ENCODE measurements around the gene HRG.

The HRG gene

GRCh38 chr3:186638259-186638658 is 27.6 kb upstream of the HRG start:
- DNase-seq (ENCODE audit: low spot score): no peak

DNA sequence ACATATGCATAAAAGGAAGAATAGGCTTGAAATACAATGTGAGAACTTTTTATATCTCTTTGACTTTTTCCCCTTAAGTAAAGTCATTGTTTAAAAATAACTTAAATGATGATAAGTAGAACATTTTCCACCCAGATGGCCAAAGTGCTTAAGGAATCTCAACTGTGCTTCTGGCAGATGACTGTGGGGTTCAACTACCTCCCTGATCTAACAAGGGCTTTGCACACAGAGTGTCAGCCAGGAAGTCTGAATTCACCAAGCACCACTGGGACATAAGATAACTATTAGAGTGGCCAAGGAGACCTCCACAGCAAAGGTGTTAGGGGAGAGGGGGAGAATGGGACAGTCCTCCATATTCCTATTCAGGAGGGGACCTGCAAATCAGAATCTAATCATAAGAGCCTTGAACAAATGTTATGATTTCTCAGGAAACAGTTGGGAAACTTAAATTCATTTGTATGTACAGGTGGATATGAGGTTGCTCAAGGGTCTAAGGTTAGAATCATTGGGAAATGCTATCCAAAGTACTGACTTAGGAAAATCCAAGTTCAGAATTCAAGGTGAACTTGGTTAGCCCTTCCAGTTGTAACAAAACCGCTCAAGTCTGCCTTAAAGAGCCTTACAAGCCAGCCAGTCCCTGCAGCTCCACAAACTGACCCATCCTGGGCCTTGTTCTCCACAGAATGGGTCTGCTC is 25.9 kb upstream of the HRG start, which contains the start of gene FETUB:
TSS of gene FETUB (plus strand) at position 622 of the 695 bp plus-strand sequence. CDS start at position 684, 62 bp downstream.
- DNase-seq (ENCODE audit: low spot score): no peak

- DNase-seq (ENCODE audit: low spot score): no peak
These were observed 25.4 kb upstream of the HRG start for GRCh38 chr3:186640473-186640818.

DNA sequence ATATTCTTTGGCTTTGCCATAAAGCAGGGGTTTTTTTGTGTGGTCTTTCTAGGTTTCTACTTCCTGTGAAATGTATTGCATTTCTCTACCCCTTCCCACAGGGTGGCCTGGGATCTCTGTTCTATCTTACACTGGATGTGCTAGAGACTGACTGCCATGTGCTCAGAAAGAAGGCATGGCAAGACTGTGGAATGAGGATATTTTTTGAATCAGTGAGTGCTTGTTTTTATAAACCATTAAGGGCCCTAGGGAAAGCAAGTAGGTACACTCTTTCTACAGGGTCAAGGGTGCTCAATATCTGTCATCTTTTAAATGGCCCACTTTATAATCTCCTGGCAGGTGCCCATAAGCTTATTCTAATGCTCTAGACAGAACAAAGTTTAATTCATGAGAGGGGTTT is 24.9 kb upstream of the HRG start:
- no peak for DNase-seq (ENCODE audit: low spot score)

- no peak for DNase-seq (ENCODE audit: low spot score)
These were observed 23.8 kb upstream of the HRG start for GRCh38 chr3:186642014-186642413.

GRCh38 chr3:186643493-186643892 is 22.3 kb upstream of the HRG start:
- DNase-seq (ENCODE audit: low spot score): no peak

DNA sequence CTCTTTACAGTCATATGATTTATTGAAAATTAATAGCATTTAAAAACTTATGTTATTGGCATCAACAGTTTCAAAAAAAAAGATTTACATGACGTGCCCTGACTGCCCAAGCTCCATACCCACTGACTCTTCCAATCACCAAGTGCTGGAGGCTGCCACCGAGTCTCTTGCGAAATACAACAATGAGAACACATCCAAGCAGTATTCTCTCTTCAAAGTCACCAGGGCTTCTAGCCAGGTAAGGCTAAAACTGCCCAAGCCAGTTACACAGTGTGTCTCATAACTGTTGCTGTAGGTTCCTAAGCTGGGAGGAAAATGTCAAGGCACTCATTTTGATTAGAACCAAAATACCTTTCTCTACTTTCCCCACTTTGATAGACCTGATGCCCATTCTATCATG is 21.1 kb upstream of the HRG start:
- DNase-seq (ENCODE audit: low spot score): no peak

DNA sequence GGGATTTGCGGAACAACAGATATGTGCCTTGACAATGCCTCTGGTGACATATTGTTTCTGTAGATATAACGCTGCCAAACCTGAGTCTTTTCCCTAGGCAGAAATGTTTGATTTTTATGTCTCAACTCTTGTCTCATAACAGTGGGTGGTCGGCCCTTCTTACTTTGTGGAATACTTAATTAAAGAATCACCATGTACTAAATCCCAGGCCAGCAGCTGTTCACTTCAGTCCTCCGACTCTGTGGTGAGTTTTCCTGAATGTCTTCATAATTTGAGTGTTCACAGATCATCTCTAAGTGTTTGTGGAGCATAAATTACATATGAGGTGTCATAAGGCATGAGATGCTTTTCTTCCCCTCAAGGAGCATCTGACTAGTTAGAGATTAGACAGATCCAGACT is 19.7 kb upstream of the HRG start:
- DNase-seq (ENCODE audit: low spot score): no peak

- DNase-seq (ENCODE audit: low spot score): no peak
These were observed 19.0 kb upstream of the HRG start for GRCh38 chr3:186646841-186647240.

DNA sequence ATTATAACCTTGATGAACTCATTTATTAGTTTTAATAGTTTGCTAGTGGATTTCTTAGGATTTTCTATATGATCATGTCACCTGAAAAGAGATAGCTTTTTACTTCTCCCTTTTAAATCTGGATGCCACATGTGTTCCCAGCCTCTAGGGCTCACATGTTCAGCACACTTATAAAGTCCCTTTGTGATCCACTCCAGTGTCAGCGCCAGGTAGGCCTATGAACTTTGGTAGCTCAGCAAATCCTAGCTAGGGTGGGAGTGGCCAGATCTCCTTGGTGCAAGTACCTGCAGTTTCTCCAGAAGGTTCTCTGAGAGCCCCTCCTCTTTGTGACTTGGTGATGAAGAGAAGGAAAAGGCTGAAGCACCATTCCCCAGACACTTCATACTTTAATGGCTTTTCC is 17.0 kb upstream of the HRG start:
- no peak for DNase-seq (ENCODE audit: low spot score)

GRCh38 chr3:186651678-186652215 is 14.1 kb upstream of the HRG start:
- DNase-seq (ENCODE audit: low spot score): no peak

- no peak for DNase-seq (ENCODE audit: low spot score)
These were observed 12.6 kb upstream of the HRG start for GRCh38 chr3:186653080-186653707.

DNA sequence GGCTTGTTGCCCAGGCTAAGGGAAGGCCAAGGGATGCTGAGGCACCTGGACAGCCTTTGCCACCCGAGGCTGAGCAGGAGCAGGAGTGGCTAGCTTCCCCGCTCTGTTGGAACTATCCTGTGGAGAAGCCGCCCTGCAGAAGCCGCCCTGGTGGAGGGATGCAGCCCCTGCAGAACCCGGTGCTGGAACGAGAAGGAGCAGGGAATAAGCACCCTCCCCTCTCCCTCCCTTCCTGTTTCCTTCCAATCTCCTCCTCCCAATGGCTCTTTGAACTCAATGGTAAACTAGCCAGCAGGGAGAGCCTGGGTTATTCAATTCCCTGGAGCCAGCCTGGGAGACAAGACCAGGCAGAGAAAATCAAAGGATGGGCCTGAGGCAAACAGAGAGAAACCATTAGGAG is 11.8 kb upstream of the HRG start:
- no peak for DNase-seq (ENCODE audit: low spot score)

- DNase-seq (ENCODE audit: low spot score): no peak
These were observed 2.3 kb upstream of the HRG start for GRCh38 chr3:186663361-186664118.

DNA sequence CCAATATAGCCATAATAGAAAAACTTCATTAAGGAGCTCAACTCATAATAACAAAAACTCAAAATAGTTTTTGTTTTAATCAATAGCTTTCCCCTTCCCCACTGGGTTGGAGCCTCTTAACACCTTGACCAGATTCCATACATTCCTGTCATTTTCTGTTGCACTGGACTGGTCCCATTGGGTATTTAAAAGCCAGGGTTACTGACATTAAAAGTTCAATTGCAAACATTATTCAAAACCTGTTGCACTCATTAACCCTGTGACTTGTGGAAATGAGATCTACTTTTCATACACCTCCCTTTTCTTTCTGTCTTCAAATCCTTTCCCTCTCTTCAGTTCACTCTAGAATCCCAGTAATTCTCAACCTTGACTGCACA is 1.7 kb upstream of the HRG start:
- DNase-seq (ENCODE audit: low spot score): no peak

GRCh38 chr3:186664506-186664905 is 1.3 kb upstream of the HRG start:
- DNase-seq (ENCODE audit: low spot score): no peak

DNA sequence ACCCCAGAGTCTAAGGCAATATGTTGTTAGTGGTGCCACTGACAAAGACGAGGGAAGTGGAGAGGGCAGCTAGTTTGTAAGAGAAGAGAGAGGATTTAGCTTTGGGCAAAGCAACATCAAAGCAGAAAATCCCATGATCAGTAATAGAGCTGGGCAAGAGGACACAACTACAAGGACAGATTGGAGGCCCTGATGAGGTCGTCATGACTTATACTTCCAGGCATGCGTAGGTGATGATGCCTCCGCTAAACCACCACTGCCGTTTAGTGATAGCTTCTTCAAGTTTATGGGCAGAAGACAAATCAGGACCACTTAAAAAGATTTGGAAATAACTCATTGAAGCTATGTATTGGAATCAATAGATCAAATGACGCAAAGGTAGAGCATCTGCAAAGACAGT is 2.6 kb downstream of the HRG start:
- no peak for DNase-seq (ENCODE audit: low spot score)

DNA sequence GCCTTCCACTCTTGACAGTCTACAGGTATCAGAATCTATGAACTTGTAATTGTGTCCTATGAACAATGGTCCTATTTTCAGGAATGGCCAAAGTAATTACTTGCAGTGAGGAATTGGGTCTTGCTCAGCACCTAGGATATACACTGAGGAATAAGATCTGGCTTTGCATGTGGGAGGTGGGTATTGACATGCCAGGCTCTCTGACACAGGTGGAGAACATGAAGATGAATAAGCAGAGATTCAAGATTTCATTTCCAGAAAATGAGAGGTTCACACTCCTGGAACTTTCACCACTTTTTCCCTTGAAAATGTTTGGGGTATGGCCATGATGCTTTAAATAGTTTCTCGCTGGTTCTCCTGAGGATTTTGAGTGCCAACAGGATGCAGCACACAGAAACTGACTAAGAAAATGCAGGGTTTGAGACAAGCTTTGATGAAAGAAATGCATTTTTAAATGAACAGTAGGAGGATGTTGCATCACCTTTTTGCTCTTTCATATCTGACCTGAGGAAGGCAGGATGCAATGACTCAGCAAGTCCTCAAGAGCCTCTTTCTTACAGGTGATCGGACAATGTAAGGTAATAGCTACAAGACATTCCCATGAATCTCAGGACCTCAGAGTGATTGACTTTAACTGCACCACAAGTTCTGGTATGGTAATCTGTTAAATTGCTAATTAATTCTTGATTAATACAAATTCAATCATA is 3.7 kb downstream of the HRG start:
- no peak for DNase-seq (ENCODE audit: low spot score)

DNA sequence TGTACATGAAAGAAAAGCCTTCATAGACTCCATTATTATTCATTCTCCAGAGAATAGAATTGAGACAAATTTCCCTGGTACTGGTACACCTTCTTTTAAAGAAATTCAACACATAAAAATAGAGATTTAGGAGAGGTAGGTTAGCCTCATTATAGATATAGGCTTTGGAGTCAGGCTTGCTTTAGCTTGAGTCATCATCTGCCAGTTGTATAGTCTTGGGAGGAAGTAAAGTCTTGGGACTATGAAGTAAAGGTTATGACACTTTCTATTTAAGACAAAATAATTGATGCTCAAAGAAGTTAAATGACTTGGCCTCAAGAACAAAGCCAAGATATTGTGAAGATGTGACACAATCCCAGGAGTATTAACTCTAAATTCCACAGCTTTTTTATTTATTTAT is 4.3 kb downstream of the HRG start:
- DNase-seq (ENCODE audit: low spot score): no peak

GRCh38 chr3:186671051-186671450 is 5.2 kb downstream of the HRG start:
- no peak for DNase-seq (ENCODE audit: low spot score)

GRCh38 chr3:186678604-186679003 is 12.8 kb downstream of the HRG start:
- DNase-seq (ENCODE audit: low spot score): no peak

DNA sequence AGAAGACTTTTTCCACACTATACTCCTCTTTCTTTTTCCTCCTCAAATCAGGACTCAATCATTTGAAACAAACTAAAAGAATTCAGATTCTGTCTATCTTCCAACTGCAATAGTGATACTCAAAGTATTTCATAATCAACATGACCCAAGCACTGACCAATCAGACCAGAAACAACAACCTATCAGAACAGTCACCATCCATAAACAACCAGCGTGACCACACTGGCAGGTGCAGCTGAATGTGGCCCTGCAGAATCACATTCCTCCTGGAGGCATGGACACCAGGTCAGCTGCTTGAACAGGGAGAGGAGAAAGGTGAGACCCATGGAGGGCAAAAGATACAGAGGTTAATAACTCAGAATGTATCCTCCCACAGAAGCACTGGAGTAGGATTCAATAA is 13.3 kb downstream of the HRG start:
- DNase-seq (ENCODE audit: low spot score): no peak

DNA sequence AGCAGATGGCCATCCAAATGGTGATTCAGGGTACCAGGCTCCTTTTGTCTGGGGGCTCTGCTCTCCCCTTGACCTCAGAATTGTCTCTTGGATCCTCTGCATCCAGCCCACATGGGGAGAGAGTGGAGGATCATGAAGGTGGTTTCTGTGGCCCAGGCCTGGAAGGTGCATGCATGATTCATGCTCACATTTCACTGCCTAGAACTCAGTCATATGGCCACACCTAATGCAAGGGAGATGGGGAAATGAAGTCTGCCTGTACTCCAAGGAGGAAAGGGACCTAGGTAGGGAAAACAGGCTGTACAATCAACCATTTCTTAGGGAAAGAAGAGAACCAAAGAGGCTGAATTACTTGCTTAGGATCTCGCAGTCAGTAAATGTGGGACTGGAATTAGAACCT is 15.1 kb downstream of the HRG start:
- no peak for DNase-seq (ENCODE audit: low spot score)

All from HuH-7.5 (cell line).